Left ventricle myocardium superior (tissue), 1 donor: ENCODE measurements around the gene CDK14. TPM values are rescaled to one million over a fixed set of nuclear protein-coding genes. Genes with fewer than 3 reads are reported as not detected.
A peak's percentile ranks its signal among the peaks of the same experiment; 100 is the strongest.
"Not testable (repeated sequence)": the region's sequence is repeated elsewhere in the genome, so short reads cannot be mapped to it uniquely, and the experiment has no call there.

Experiments used
- ATAC-seq: fragments of 200-7000 bp; cut with Tn5 transposase; one replicate; pipeline ENCODE4 v1.9.1; 2020; ENCODE audit warnings: mild to moderate bottlenecking, moderate library complexity
- DNase-seq: peaks from one replicate; pipeline ENCODE4 v3.0.0-alpha.2; 2020
- intact Hi-C: fragments of 100-400 bp; cut with micrococcal nuclease; formaldehyde crosslinking; loops from one replicate; pipeline ENCODE4 v1.11.0; 2022
- total RNA-seq: library from RNA; stranded (reverse); fragmentation: NEBNext Ultra II Directional; extraction: Animal tissue kit (Norgen Biotek cat#: 25700); gene quantifications from one replicate; pipeline ENCODE4 v1.2.1, GENCODE V29; 2021
- donor health status: DM: no; HTN: yes; CAD: no; lungs with severe emphysema.

The CDK14 gene
- total RNA-seq, 1 donor from 2014 or later: 23.9 TPM

DNA sequence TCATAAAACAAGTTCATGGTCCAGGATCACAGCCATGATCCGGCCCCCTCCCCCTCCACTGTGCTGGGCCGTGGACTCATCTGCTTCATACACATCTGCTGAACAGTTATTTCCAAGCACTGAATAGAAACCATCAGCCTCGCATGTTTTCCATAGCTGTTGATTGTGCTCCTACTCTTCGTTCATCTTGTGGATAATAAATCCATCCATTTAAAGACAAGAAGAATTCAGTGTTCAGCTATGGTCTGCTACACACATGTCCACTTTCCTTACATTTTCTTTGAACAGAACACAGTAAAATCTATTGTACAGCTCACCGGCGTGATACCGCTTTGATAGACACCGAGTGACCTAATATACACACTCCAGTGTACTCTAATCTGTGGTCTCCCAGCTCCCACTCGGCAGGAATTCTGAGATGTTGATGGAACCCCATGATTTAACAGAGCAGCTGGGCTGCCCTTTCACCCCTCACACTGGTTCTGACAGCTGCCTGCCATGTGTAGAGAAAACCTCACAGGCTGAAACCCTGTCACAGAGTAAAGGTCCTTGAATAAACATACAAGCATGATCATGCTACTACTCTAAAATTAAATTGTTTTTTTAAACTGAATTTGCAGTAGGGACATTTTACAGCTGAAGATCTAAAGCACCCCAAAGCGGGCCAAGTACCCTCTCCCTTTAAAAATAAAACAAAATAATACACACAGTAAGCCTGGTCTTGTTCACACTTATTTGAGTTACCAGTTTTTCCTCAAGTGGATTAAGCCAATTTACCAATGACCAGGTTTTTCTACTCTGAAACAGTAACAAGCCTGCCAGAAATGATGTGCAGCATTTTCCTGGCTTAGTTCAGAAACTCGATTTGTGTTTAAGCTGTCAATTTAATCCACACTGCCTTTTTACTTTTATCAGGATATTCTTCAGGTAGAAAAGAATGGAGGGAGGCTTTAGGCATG lies 573.0 kb downstream of the CDK14 start:
- no peak for DNase-seq
- no peak for ATAC-seq
- intact Hi-C loops: no loop called here

DNA sequence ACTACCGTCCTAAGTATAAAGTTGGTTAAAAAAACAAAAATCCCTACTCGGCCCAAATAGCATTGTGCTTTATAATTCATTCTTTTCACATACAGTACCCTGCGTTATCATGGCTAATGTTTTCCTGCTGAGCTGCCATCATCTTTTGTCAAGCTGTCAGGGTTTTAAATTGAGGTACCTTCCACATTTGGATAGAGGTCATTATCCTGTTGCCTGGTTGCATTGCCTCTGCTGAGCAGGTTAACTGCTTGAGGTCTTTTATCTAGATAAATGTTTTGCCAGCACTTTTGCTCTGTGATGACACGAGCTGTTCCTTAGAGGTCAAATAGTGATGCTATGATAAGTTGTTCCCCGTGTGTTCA lies 573.7 kb downstream of the CDK14 start:
- intact Hi-C loops: no loop called here
- ATAC-seq: no peak
- DNase-seq: no peak

DNA sequence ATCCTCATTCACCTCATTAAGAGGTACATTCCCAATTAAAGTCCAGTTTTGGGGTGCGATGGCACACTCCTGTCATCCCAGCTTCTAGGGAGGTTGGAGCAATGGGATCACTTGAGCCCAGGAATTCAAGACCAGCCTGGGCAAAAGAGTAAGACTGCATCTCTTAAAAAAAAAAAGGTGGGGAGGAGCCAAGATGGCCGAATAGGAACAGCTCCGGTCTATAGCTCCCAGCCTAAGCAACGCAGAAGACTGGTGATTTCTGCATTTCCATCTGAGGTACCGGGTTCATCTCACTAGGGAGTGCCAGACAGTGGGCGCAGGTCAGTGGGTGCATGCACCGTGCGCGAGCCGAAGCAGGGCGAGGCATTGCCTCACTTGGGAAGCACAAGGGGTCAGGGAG lies 577.1 kb downstream of the CDK14 start:
- intact Hi-C loops, ATAC-seq, DNase-seq: not testable (repeated sequence)

DNA sequence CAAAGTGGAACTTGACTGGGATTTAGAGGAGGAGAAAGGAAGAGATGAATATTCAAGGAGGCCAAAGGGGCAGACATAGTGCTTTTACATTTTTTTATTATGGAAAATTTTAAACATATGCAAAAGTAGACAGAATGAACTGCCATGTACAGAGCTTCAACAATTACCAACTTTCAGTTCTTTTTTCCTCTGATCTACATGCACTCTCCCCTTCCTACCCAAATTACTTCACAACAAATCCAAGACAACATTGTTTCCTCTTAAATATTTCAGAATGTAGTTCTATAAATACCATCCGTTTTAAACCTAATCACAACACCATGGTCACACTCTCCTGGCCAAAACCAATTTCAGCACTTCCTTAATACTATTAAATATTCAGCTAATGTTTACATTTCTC lies 584.6 kb downstream of the CDK14 start:
- DNase-seq: no peak

DNA sequence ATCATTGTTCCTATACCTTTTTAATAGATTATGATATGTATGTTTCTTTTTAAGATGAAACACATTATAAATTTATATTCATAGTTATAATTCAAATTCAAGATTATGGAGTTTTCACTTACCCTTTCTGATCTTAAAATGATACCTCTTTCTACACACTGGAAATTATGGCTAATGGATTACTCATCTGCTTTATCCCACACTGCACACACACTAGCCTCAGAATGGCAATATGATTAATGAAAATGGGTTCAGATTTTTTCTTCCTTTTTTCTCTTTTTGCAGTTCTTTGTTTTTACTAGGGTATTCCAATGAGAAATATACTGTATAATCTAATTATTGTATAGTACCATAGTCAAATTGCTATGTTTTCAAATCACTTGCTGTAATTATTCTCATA lies 585.8 kb downstream of the CDK14 start:
- no peak for ATAC-seq
- intact Hi-C loops: no loop called here
- DNase-seq: no peak

More for the DNA sequence above, 584.6 kb downstream of the CDK14 start:
- ATAC-seq: no peak
- intact Hi-C loops: no loop called here

DNA sequence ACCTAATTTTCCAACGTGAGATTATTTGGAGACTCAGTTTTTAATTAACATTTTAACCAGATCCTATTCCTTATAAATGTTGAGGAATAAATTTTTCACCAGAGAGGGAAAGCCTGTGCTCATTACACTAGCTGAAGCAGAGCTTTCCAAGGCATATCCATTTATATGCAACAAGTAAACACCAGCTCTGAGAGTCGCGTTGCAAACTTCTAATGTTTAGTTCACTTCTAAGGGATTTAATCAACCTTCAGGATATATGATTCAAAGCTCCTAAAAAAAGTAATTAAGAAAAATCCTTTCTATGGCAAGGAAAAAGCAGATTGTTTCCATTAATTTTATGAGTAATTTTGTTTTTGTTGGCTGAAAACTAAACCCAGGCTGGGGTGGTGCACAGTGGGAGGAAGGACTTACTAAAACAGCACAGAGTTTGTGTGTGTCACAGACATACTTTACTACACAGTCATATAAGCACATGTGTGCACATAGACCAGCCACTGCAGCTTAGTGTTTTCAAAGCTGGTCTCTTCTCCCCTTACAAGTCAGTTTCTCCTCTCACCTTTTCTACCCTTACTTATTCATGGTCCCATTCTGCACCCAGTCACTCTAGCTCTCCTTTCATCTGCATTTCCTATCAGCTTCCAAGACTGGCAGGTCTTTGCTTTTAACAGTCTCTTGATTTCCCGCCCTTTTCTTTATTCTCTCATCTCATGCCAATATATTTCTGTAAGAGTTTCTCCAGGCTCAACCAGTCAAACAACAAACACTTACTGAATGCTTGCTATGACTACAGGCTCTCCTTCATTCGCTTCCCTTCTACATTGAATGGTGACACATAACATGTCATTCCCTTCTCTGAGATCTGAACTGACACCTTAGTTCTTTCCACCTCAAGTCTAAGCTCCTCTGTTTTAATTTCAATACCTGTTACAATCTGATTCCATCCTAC lies 587.0 kb downstream of the CDK14 start:
- intact Hi-C loops: no loop called here
- no peak for DNase-seq
- no peak for ATAC-seq

DNA sequence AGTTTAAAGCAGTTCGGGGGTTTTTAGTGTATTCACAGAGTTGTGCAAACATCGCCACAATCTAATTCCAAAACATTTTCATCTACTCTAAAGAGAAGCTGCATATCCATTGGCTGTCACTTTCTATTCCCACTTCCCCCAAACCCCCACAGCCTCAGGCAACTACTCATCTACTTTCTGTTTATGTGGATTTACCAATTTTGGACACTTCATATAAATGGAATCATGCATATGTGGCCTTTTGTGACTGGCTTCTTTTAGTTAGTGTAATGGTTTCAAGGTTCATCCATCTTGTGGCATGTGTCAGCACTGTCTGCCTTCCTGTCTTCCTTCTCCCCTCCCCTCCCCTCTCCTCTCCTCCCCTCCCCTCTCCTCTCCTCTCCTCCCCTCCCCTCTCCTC lies 589.6 kb downstream of the CDK14 start:
- ATAC-seq (no peak), DNase-seq (no peak)
- intact Hi-C loops: no loop called here

DNA sequence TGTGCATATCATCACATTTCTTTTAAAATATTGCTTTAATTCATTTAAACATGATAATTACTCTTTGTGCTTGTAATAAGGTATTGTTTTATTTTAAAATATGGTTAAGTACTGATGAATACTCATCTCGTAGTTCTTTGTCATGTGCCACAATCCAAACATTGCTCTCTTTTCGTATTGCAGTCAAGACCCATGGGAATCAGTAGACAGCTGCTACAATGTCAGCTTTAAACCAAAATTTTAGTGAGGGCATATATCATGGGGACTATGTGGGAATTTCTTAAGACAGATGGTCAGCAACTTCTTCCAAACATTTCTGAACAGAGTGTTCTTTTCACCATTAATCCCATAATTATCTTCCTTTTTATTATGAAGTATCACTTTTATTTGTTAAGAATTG lies 590.9 kb downstream of the CDK14 start:
- no peak for ATAC-seq
- intact Hi-C loops: no loop called here
- DNase-seq: no peak

DNA sequence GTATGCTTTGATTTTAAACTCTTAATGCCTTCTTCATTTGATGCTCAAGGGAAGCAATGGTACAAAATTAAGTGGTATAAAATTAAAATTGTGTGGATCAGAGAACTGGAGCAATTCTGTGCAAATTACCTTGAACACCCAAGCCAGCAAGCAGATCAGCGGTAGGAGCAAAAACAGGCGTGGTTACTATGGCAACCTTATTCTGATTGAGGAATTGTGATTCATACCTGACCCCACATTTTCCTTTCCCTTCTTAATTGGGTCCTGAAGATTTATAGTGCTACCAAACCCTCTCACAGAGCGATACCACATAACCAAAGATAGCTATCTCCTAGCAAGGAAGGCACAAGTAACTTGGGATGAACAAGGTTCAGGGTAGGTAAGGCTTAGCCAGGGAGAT lies 595.6 kb downstream of the CDK14 start:
- no peak for DNase-seq

DNA sequence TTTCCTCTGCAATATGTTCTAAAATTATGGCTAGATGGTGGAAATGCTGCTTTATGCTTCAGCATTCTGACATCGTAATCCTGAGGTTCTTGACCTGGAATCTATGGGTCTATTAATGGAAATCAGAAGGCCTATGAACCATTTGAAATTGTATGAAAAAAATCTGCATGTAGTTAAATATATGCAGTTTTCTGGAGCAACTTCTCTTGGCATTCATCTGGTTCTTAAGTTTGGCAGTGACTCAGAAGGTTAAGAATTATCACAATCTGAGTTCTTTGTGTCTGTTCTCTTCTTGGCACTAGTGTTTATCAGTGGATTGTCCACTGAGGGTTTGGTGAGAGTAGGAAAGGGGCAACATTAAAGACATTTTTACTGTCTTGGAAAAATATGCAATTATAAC lies 597.0 kb downstream of the CDK14 start:
- ATAC-seq (no peak), DNase-seq (no peak)
- intact Hi-C loops: no loop called here

More for the DNA sequence above, 595.6 kb downstream of the CDK14 start:
- intact Hi-C loops: no loop called here
- ATAC-seq: no peak

DNA sequence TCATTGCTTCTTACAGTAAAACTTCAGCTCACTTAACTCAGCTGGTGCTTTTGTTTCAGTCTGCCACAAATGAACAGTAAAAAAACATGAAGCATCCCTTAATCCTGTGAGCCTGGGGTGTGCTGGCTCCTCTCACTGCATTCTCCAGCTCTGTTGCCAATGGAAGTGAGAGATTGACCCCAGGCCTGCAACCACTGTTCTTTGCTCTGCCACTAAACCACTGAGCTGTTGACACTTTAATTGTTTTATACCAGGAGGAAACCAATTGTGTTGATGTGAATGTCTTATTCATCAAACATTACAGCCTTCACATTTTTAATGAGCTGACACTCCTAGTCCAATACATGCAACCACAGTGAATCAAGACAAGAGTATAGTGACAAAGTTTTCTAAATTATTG lies 598.7 kb downstream of the CDK14 start:
- intact Hi-C loops: no loop called here
- ATAC-seq (no peak), DNase-seq (no peak)

DNA sequence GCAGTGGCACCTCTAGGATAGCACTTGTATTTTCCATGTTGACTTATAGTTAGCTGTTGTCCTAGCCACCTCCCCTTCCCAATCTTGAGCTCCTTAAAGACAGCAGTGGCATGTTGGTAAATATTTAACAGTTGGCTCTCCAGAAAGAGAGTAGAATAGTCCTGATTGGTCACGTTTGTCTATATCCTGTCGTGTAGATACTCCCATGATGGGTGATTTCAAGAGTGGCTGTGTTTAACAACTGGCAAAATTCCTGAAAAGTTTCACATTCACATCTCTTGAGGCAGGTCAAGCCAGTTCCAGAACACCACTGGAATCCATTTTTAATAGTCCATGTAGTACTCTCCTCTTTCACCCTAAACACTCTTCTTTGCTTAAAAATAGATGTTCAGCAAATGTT lies 599.9 kb downstream of the CDK14 start:
- no peak for DNase-seq
- intact Hi-C loops: no loop called here

DNA sequence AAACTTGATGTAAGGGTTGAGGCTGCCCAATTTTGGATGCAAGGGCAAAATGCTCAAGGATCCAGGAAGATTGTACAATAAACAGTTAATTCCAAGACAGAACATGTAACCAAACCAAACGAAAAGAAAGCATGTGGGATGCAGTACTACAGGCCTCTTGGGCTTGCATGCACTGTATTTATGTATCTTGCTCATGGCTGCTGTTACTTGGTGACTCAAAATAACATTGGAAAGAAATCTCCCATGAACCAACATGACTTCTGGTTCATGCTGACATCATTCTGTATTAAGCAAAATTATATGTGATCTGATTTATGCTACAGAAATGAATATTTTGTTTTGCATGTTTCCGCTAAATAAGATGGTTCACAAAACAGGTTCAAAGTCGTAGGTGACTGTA lies 602.2 kb downstream of the CDK14 start:
- ATAC-seq (no peak), DNase-seq (no peak)
- intact Hi-C loops: no loop called here

More for the DNA sequence above, 599.9 kb downstream of the CDK14 start:
- ATAC-seq: no peak

DNA sequence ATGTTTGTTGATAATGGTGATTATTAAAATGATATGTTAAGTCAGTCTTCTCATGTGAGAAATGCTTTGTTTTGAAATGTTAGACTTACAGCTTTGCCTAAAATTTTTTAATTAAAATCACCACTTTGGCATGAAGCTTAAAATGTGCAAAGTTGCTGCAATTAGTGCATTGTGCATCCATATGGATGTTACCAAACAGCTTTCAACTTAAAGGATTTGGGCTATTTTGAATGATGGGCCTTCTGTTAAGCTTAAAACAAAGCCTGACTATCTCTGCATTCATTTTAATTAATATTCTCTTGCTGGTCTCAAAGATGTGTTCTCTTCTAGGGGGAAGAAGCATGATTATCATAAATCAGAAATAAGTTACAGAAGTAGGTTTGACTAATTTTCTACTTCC lies 603.5 kb downstream of the CDK14 start:
- DNase-seq (no peak), ATAC-seq (no peak)
- intact Hi-C loops: no loop called here

DNA sequence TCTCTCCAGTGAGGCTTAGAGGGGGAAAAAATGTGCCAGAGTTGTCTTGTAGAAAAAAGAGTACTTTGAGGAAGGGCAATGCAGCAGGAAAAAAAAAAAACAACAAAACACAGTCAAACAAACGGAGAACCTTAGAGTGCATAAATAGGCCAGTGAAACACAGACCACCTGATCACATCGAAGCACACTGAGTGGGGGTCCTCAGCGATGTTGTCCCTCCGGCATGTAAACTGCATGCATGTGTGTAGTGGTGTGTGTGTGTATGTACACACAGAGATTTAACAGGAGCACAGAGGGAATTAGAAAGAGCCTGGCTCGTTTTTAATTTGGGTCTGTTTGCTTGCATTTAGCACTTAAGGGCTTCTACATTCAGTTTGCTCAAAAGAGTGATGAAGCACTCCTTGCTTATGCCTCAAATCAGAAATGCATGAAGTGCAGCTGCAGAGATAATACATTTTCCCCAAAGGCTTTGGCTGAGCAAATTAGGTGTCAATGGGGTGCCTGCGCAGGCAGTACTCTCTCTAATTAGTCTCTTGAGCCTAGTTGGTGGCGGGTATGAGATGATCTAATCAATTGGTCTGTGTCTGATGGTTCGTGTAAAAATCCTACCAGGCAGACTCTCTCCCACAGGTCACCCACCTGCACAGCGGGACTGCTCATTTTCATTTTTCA lies 605.5 kb downstream of the CDK14 start:
- no peak for DNase-seq
- ATAC-seq: no peak
- intact Hi-C loops: no loop called here

DNA sequence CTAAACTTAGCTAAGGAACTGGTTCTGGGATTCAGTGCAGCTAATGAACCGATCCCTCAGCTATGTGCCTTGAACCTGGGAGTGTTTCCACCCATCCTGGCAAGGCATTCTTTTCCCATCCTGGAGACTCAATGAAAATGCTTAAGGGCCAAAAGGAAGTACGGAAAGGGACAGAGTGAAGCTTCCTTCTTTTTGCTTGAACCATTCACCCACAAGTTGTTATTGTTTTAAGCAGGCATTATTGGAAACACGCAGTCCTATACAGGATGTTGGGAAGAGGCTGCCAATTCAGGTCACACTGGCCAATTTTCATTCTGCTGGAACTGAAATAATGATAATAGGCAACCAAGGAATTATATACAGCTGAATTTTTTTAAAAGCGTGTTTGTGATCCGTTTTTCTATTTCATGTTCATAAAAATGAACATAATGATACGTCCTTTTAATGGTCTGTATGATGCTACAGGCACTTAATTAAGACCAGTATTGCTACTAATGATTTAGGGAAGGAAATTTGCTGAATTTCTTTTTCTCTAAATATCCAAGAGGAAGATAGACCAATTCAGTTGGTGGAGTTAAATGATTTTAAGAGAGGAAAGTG lies 610.3 kb downstream of the CDK14 start:
- ATAC-seq (no peak), DNase-seq (no peak)
- intact Hi-C loops: no loop called here

DNA sequence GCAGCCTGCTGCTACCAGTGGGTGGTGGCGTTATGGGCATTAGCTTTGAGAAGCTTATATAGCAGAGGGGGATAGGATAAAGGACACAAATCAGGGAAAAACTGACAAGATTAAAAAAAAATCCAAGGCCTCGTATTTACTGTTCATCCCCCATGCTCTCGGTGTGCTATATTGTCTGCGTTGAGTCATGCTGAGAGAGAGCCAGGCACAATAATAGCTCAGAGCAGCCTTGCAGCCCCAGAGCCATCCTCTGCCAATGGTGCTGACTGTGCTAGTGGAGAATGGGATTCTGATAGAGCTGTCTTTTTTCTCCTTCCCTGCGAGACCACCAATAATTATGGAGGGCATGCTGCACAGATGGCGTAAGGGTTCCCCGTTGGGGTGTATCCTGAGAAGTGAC lies 616.5 kb downstream of the CDK14 start:
- DNase-seq (no peak), ATAC-seq (peak; percentile 94)
- intact Hi-C loops: no loop called here

DNA sequence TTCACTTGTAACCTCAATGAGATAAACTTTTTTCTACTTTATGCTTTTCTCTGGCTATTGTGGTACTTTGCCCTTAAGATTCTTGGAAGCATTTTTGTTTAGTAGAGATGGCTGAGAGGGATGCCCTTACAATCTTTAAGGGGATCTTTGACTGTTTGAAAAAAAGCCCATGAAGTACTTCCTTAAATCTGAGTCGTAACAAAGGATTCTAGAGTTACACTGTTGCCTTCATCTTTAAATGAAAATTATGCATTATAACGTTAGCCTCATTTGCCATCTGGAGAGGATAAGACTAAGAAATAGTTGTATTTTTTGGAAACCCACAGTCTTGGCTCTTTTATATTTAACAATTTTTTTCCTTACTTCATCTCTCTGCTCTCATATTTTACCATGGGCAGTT lies 630.3 kb downstream of the CDK14 start:
- intact Hi-C loops: no loop called here
- no peak for DNase-seq
- ATAC-seq: no peak

DNA sequence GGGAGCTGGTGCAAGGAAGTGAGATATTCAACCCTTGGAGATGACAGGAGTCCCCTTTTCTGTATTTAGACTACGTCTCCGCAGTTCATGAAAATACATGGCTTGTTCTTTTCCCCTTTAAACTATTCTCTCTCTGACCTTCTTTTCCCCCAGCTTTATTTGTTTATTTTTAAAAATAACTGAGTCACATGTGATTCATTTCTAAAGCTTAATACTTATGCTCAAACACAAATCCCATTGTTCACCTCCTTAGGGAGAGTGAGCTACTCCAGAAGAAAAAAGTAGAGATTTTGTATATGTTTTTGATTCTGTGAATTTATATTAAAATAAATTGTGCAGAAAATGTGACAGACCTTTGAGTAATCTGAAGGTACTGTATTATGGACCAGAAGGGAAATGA lies 632.2 kb downstream of the CDK14 start:
- ATAC-seq: no peak
- intact Hi-C loops: no loop called here
- no peak for DNase-seq
